Hepatic stellate cell (primary cell): ENCODE data around the gene MAD1L1.

Source experiments
- DNase-seq: peaks from one replicate; pipeline ENCODE4 v3.0.0; 2011; ENCODE audit warnings: low spot score

Gene MAD1L1

GRCh38 chr7:2012044-2012900 lies 220.5 kb downstream of the MAD1L1 start:
- DNase-seq: no peak

GRCh38 chr7:2011266-2012043 lies 221.3 kb downstream of the MAD1L1 start:
- no peak for DNase-seq

GRCh38 chr7:2010551-2011265 lies 222.0 kb downstream of the MAD1L1 start:
- DNase-seq: no peak

- no peak for DNase-seq
These were observed 222.6 kb downstream of the MAD1L1 start for GRCh38 chr7:2010101-2010500.

- DNase-seq: no peak
These were observed 223.2 kb downstream of the MAD1L1 start for GRCh38 chr7:2009541-2010001.

GRCh38 chr7:2008936-2009540 lies 223.7 kb downstream of the MAD1L1 start:
- no peak for DNase-seq

- no peak for DNase-seq
These were observed 224.4 kb downstream of the MAD1L1 start for GRCh38 chr7:2008101-2008935.

- no peak for DNase-seq
These were observed 225.2 kb downstream of the MAD1L1 start for GRCh38 chr7:2007551-2007950.

GRCh38 chr7:2006921-2007381 lies 225.8 kb downstream of the MAD1L1 start:
- DNase-seq: no peak

- DNase-seq: no peak
These were observed 226.4 kb downstream of the MAD1L1 start for GRCh38 chr7:2006231-2006771.

GRCh38 chr7:2005786-2006185 lies 227.0 kb downstream of the MAD1L1 start:
- DNase-seq: no peak

- DNase-seq: no peak
These were observed 227.7 kb downstream of the MAD1L1 start for GRCh38 chr7:2004841-2005725.

- DNase-seq: no peak
These were observed 228.6 kb downstream of the MAD1L1 start for GRCh38 chr7:2003931-2004812.

GRCh38 chr7:2003451-2003930 lies 229.3 kb downstream of the MAD1L1 start:
- DNase-seq: no peak

GRCh38 chr7:2002561-2003450 lies 229.9 kb downstream of the MAD1L1 start:
- DNase-seq: no peak

GRCh38 chr7:2001601-2002442 lies 230.9 kb downstream of the MAD1L1 start:
- no peak for DNase-seq
